ENCODE measurements around the gene PLPP1.

The PLPP1 gene

GRCh38 chr5:55402199-55402598 is 132.6 kb downstream of the PLPP1 start:
- DNase-seq, result no peak

- no peak for DNase-seq
Observed at GRCh38 chr5:55393501-55394175, 141.1 kb downstream of the PLPP1 start.

GRCh38 chr5:55392669-55393068 is 142.1 kb downstream of the PLPP1 start:
- DNase-seq, result no peak

- no peak for DNase-seq
Observed at GRCh38 chr5:55391707-55392106, 143.1 kb downstream of the PLPP1 start.

GRCh38 chr5:55387865-55388264 is 146.9 kb downstream of the PLPP1 start:
- DNase-seq, result no peak

GRCh38 chr5:55386356-55386755 is 148.4 kb downstream of the PLPP1 start:
- no peak for DNase-seq

GRCh38 chr5:55385846-55386245 is 148.9 kb downstream of the PLPP1 start:
- DNase-seq, result no peak

- DNase-seq, result no peak
Observed at GRCh38 chr5:55385227-55385626, 149.5 kb downstream of the PLPP1 start.

GRCh38 chr5:55384072-55384471 is 150.7 kb downstream of the PLPP1 start:
- DNase-seq, result no peak

- no peak for DNase-seq
Observed at GRCh38 chr5:55383254-55383653, 151.5 kb downstream of the PLPP1 start.

GRCh38 chr5:55377810-55378209 is 157.0 kb downstream of the PLPP1 start:
- DNase-seq, result no peak
